Thoracic aorta (tissue), 2 donors: ENCODE results near the gene CSNK2A3. TPM values are rescaled to one million over a fixed set of nuclear protein-coding genes. Genes with fewer than 3 reads are reported as not detected.
"Not testable (repeated sequence)": the region's sequence is repeated elsewhere in the genome, so short reads cannot be mapped to it uniquely, and the experiment has no call there.

Source experiments
- ATAC-seq: fragments of 150-250 bp; one replicate; pipeline ENCODE4 v1.8.0; 2017; ENCODE audit warnings: low read depth; ENCODE audit not compliant: insufficient number of reproducible peaks, low FRiP score
- DNase-seq: peaks from one replicate; pipeline ENCODE4 v3.0.0-alpha.2; 2020; ENCODE audit warnings: low spot score
- H3K27ac ChIP-seq, 2 donors: fragments of 200-600 bp; sonication (generic); 1 replicate in 1 of 2; 2 replicates in 1 of 2; pipeline ENCODE4 v1.5.1; 2016; ENCODE audit warnings: mild to moderate bottlenecking in 2 of 2, moderate library complexity in 2 of 2
- H3K27me3 ChIP-seq: fragments of 200-600 bp; sonication (generic); replicated peaks from 2 replicates; pipeline ENCODE4 v1.6.0; 2016; ENCODE audit warnings: mild to moderate bottlenecking; ENCODE audit not compliant: insufficient read depth
- H3K36me3 ChIP-seq: fragments of 200-600 bp; sonication (generic); one replicate; pipeline ENCODE4 v1.5.1; 2016
- H3K4me1 ChIP-seq, 2 donors: fragments of 200-600 bp; sonication (generic); 1 replicate in 1 of 2; 2 replicates in 1 of 2; pipeline versions ENCODE4 v1.5.1 to v1.6.0; 2016; ENCODE audit warnings: low read depth in 2 of 2, mild to moderate bottlenecking in 1 of 2; ENCODE audit not compliant: control insufficient read depth in 1 of 2
- H3K4me3 ChIP-seq: fragments of 200-600 bp; sonication (generic); 2 replicates; pipeline ENCODE4 v1.5.1; 2016; ENCODE audit warnings: mild to moderate bottlenecking
- H3K9me3 ChIP-seq: fragments of 200-600 bp; sonication (generic); 2 replicates; pipeline ENCODE4 v1.5.1; 2016
- total RNA-seq, 2 donors: library from RNA; depleted of rRNA; stranded (reverse); fragments of >200 nt; gene quantifications; one replicate each; pipeline versions ENCODE4 v1.1.0 to v1.2.3, GENCODE V29; 2016
- TF ChIP-seq, protein P1 (sequence below): fragments of 200-600 bp; sonication (generic); IDR thresholded peaks from one replicate; pipeline ENCODE4 v1.5.1; 2019; ENCODE audit warnings: antibody characterized with exemption

Gene CSNK2A3
- total RNA-seq, 2 donors from 2014 or later = 1.1 TPM

DNA sequence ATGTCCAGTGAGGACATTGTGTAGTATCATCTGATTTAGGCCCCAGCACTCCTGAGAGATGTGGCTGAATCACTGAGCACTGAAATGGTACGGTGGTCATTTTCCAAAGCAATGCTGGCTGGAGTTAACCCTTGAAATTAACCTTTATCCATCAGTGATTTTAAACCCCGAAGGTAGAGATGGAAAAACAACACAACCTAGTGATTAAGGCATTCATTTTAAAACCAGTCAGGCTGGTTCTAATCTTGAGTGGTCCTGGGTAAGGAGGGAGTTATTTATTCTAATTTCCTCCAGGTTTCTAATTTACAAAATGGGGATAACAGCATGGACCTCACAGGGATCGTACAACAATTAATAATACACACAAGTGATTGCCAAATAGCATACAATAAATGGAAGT, 6.6 kb upstream of the CSNK2A3 start:
- ATAC-seq (no peak), DNase-seq (no peak)
- no peak overlapping the region for H3K27ac ChIP-seq
- no peaks in the 10 kb centered on the region for H3K4me1 ChIP-seq
- no peaks in the 10 kb centered on the region for H3K27me3 ChIP-seq
- no peak overlapping the region for H3K4me3 ChIP-seq
- TF ChIP-seq, protein P1, sequence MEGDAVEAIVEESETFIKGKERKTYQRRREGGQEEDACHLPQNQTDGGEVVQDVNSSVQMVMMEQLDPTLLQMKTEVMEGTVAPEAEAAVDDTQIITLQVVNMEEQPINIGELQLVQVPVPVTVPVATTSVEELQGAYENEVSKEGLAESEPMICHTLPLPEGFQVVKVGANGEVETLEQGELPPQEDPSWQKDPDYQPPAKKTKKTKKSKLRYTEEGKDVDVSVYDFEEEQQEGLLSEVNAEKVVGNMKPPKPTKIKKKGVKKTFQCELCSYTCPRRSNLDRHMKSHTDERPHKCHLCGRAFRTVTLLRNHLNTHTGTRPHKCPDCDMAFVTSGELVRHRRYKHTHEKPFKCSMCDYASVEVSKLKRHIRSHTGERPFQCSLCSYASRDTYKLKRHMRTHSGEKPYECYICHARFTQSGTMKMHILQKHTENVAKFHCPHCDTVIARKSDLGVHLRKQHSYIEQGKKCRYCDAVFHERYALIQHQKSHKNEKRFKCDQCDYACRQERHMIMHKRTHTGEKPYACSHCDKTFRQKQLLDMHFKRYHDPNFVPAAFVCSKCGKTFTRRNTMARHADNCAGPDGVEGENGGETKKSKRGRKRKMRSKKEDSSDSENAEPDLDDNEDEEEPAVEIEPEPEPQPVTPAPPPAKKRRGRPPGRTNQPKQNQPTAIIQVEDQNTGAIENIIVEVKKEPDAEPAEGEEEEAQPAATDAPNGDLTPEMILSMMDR = no peak
- H3K36me3 ChIP-seq = no peaks in the 10 kb centered on the region
- no peaks in the 10 kb centered on the region for H3K9me3 ChIP-seq

DNA sequence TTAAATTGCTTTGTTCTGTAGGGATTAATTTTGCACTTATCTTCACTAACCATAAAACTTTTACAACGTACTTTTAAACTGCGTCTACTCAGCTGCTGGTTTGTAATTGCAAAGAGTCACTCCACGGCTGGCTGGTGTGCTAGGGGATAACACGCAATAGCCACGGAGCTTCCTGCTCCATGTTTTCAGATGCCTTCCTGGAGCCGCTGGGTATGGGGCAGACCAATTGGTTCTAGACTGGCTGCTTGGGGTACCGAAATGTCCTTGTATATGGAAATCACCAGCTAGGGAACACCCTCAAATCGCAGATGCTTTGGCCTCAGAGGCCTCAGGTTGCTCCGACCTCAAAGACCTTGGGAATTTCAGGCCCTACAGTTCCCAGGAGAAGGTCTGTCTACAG, 3.8 kb upstream of the CSNK2A3 start:
- Histone ChIP-seq H3K4me3 (no peak overlapping the region), H3K9me3 (no peaks in the 10 kb centered on the region), H3K36me3 (no peaks in the 10 kb centered on the region), H3K27me3 (no peaks in the 10 kb centered on the region), H3K4me1 (no peaks in the 10 kb centered on the region), H3K27ac (no peak overlapping the region)
- ATAC-seq (no peak), DNase-seq (no peak)
- TF ChIP-seq, protein P1 = no peak

DNA sequence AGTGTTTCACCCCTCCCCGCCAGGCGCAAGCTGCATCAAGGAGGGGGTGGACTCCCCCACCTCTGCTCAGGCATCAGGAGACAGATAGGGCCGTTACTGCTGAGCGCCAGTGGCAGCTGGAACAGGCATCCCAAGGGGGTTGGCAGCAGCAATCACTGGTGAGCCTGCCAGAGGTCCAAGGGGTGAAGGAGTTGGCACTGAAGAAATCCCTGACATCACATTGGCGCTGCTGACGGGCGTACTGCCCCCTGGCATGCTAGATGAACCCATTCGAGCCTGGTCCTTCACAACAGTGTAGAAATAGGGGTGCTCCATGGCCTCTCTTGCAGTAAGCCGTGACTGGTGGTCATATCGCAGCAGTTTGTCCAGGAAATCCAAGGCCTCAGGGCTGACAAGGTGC, 1.2 kb downstream of the CSNK2A3 start:
- not testable (repeated sequence) for DNase-seq, H3K27ac ChIP-seq, ATAC-seq, H3K9me3 ChIP-seq, H3K36me3 ChIP-seq, H3K27me3 ChIP-seq, H3K4me3 ChIP-seq
- peaks cover 3 to 24% of the 10 kb centered on the region in 2 donors for H3K4me1 ChIP-seq

DNA sequence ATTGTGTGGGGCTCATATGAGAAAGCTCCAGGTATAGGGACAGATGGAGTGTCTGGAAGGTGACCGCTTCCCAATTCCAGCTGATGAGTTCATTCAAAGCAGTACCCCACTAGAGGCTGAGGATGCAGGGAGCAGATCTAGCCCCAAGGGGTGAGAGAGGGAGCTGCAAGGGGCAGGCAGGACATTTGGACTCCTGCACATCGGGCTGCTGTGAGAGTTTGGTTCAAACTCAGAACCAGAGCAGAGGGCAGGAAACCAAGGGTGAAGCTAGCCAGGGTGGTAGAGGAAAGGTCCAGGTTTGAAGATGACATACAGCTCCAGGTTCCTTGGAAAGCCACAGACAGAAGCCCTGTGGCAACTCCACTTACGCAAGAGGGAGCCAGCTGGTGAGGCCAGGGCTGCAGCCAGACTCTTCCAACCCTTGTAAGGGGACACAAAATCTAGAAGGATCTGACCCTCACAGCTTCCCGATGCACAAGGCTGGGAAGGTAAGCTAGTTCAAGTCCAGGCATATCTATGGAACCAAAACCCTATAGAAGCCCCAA, 1.9 kb downstream of the CSNK2A3 start:
- DNase-seq = no peak
- Histone ChIP-seq H3K9me3 (no peaks in the 10 kb centered on the region), H3K27me3 (no peaks in the 10 kb centered on the region), H3K4me3 (no peak overlapping the region), H3K36me3 (no peaks in the 10 kb centered on the region), H3K27ac (no peak overlapping the region), H3K4me1 (peaks cover 3 to 24% of the 10 kb centered on the region in 2 donors)
- no peak for ATAC-seq
- TF ChIP-seq, protein P1 = no peak

DNA sequence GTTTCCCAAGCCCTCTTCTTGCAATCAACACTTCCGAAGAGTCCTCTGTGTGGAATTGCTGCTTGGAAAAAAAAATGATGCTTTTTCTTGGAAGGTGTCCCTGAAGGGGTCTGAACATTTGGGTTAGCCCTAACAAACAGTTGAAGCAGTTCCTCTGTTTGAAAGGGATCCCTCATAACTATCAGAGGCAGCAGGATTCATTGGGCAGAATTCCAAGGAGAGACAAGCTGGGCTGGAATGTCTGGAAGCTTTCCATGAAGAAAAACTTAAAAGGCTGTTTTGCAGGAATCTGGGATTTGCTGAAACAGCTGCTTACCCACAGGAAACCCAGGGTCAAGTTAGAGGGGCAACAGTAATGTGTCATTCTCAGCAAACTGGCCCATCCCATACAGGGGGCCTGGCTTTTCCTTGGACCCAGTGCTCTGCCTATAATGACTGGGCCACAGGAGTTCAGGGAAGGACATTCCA, 3.1 kb downstream of the CSNK2A3 start:
- no peak for ATAC-seq
- Histone ChIP-seq H3K4me3 (no peak overlapping the region), H3K9me3 (no peaks in the 10 kb centered on the region), H3K36me3 (no peaks in the 10 kb centered on the region), H3K4me1 (peaks cover 3 to 24% of the 10 kb centered on the region in 2 donors), H3K27me3 (no peaks in the 10 kb centered on the region), H3K27ac (no peak overlapping the region)
- no peak for DNase-seq
- TF ChIP-seq, protein P1 = no peak
